K562 (cell line): ENCODE measurements around the gene POC5. TPM values are rescaled to one million over a fixed set of nuclear protein-coding genes. Genes with fewer than 3 reads are reported as not detected.

Source experiments
- ATAC-seq: fragments of 200-7000 bp; cut with Tn5 transposase; 3 replicates; pipeline ENCODE4 v1.9.1; 2020; ENCODE audit warnings: moderate library complexity
- BruUV-seq: library from RNA; stranded (reverse); fragments of 400-500 nt; replicated peaks from 2 replicates; lab custom pipeline; 2021; lab: Mats Ljungman, UMichigan
- CTCF ChIA-PET: fragments of 300-600 bp; formaldehyde crosslinking; extraction: SDS; loops from one replicate; lab custom pipeline; 2021; ENCODE audit warnings: low intra/inter-chr PET ratio; lab: Yijun Ruan, JAX
- POLR2A ChIA-PET: fragments of 300-600, 350-650 bp; sonication (Branson Sonifier 250); formaldehyde crosslinking; extraction: SDS; loops from one replicate; lab custom pipeline; 2021; ENCODE audit warnings: antibody characterized with exemption, inconsistent platforms; lab: Yijun Ruan, JAX
- DNase-seq, 4 experiments: peaks; one replicate each; pipeline versions ENCODE4 v3.0.0 to v3.0.0-alpha.2; 2011 to 2018; ENCODE audit warnings: low spot score in 3 of 4, mixed read lengths in 3 of 4; ENCODE audit errors: extremely low read depth in 1 of 4
- FAIRE-seq: peaks from 2 replicates; lab custom pipeline; 2011; peaks lifted over from hg19 to GRCh38; lab: Jason Lieb, UNC
- H2AFZ ChIP-seq: 2 replicates; pipeline ENCODE4 v1.6.0; 2011; ENCODE audit warnings: low read depth, low read length, control low read depth, inconsistent platforms
- H3K27ac ChIP-seq: fragments of 200-600 bp; 3 replicates; pipeline ENCODE4 v1.8.0; 2011; ENCODE audit warnings: low read depth, mild to moderate bottlenecking, control low read depth, inconsistent platforms, low read length, moderate library complexity, mixed read lengths; ENCODE audit errors: extremely low read depth
- H3K27me3 ChIP-seq, 2 experiments: fragments of 300-600 bp in 1 of 2; 2 replicates in 1 of 2; 3 replicates in 1 of 2; pipeline versions ENCODE4 v1.6.0 to v1.8.0; 2011; ENCODE audit warnings: inconsistent platforms in 2 of 2, low read length in 2 of 2, mild to moderate bottlenecking in 1 of 2, mixed read lengths in 1 of 2, moderate library complexity in 1 of 2; ENCODE audit not compliant: control insufficient read depth in 2 of 2, insufficient read depth in 2 of 2
- H3K36me3 ChIP-seq: fragments of 300-600 bp; 3 replicates; pipeline ENCODE4 v1.8.0; 2011; ENCODE audit warnings: mild to moderate bottlenecking, low read length, inconsistent platforms; ENCODE audit not compliant: control insufficient read depth, insufficient read depth
- H3K4me1 ChIP-seq, 2 experiments: fragments of 200-600 bp in 1 of 2; replicated peaks in 1 of 2; 2 replicates in 1 of 2; 3 replicates in 1 of 2; pipeline versions ENCODE4 v1.5.1 to v1.8.0; 2011; ENCODE audit warnings: inconsistent platforms in 2 of 2, low read length in 2 of 2, mild to moderate bottlenecking in 1 of 2, mixed read lengths in 1 of 2, moderate library complexity in 1 of 2; ENCODE audit not compliant: control insufficient read depth in 2 of 2, insufficient read depth in 2 of 2
- H3K4me2 ChIP-seq: 2 replicates; pipeline ENCODE4 v1.6.1; 2011; ENCODE audit warnings: low read length, control low read depth, inconsistent platforms, mixed read lengths; ENCODE audit not compliant: insufficient read depth
- H3K4me3 ChIP-seq: fragments of 200-600 bp; sonication (generic), shearing (Covaris generic); 2 replicates; pipeline ENCODE4 v1.5.1; 2016; ENCODE audit warnings: control low read depth, inconsistent platforms
- H3K79me2 ChIP-seq: fragments of 200-600 bp; 3 replicates; pipeline ENCODE4 v1.8.0; 2011; ENCODE audit warnings: low read length, inconsistent platforms; ENCODE audit not compliant: control insufficient read depth, insufficient read depth
- H3K9ac ChIP-seq, 2 experiments: 2 replicates each; pipeline versions ENCODE4 v1.6.0 to v1.6.1; 2011; ENCODE audit warnings: low read depth in 2 of 2, low read length in 2 of 2, control low read depth in 1 of 2, inconsistent platforms in 1 of 2, mild to moderate bottlenecking in 1 of 2, mixed read lengths in 1 of 2; ENCODE audit not compliant: insufficient read depth in 1 of 2
- H3K9me1 ChIP-seq: one replicate; pipeline ENCODE4 v1.6.0; 2011; ENCODE audit warnings: inconsistent platforms, mild to moderate bottlenecking, low read length, moderate library complexity; ENCODE audit not compliant: control insufficient read depth, insufficient read depth
- H3K9me3 ChIP-seq: replicated peaks from 2 replicates; pipeline ENCODE4 v1.5.1; 2011; ENCODE audit warnings: low read depth, low read length, inconsistent platforms; ENCODE audit not compliant: control insufficient read depth, insufficient read depth
- H4K20me1 ChIP-seq: replicated peaks from 2 replicates; pipeline ENCODE4 v1.6.1; 2011; ENCODE audit warnings: low read length, inconsistent platforms, mixed read lengths; ENCODE audit not compliant: control insufficient read depth, insufficient read depth
- BRCA1 ChIP-seq, 2 experiments: fragments of 450-650 bp in 1 of 2; sonication (generic) in 1 of 2; formaldehyde crosslinking in 1 of 2; IDR thresholded peaks; 2 replicates each; pipeline versions ENCODE4 v1.5.0 to v1.6.1; 2017 to 2020; ENCODE audit warnings: mild to moderate bottlenecking in 1 of 2, missing genetic modification reagents in 1 of 2
- CHD4 ChIP-seq: fragments of 200-600 bp; sonication (generic); IDR thresholded peaks from 3 replicates; pipeline ENCODE4 v1.6.1; 2012; ENCODE audit warnings: low read depth, mild to moderate bottlenecking, mixed read lengths, low read length, inconsistent platforms; ENCODE audit not compliant: insufficient read depth, insufficient replicate concordance, poor library complexity, severe bottlenecking
- CTCFL ChIP-seq: IDR thresholded peaks from 2 replicates; pipeline ENCODE4 v1.6.1; 2011; ENCODE audit warnings: borderline replicate concordance, low read depth, mild to moderate bottlenecking, moderate library complexity, low read length; ENCODE audit not compliant: insufficient read depth, poor library complexity, severe bottlenecking
- HDGF ChIP-seq: fragments of 450-650 bp; IDR thresholded peaks from 2 replicates; pipeline ENCODE4 v1.6.1; 2016
- SFPQ ChIP-seq: fragments of 200-400 bp; formaldehyde crosslinking; IDR thresholded peaks from 2 replicates; pipeline ENCODE4 v1.6.1; 2017; ENCODE audit warnings: mild to moderate bottlenecking, low read depth, low read length, moderate library complexity
- TAF9B ChIP-seq: fragments of 450-650 bp; IDR thresholded peaks from 2 replicates; pipeline ENCODE4 v1.6.1; 2018; ENCODE audit warnings: mild to moderate bottlenecking; ENCODE audit not compliant: partially characterized antibody
- ZKSCAN1 ChIP-seq: fragments of 150-350 bp; IDR thresholded peaks from 2 replicates; pipeline ENCODE4 v1.6.1; 2016; ENCODE audit warnings: low read depth, low read length
- ZNF146 ChIP-seq: IDR thresholded peaks from one replicate; pipeline ENCODE4 v1.6.1; 2018; ENCODE audit warnings: missing compliant biosample characterization; ENCODE audit not compliant: unreplicated experiment
- ZNF655 ChIP-seq: fragments of 250-450 bp; sonication (Bioruptor Pico); IDR thresholded peaks from 2 replicates; pipeline ENCODE4 v1.5.0; 2021
- ZNF77 ChIP-seq: fragments of 250-450 bp; sonication (Bioruptor Pico); IDR thresholded peaks from 2 replicates; pipeline ENCODE4 v1.5.0; 2020
- WGBS: fragments of 100-300 bp; shearing (Covaris generic); methylation state at CpG from one replicate; pipeline ENCODE4 v1.1.6; 2016; ENCODE audit warnings: low coverage, mixed read lengths; ENCODE audit not compliant: insufficient coverage; ENCODE audit errors: missing lambda C conversion rate; 5-methylcytosine and 5-hydroxymethylcytosine counted together
- in situ Hi-C: fragments of 300-500 bp; cut with MboI; formaldehyde crosslinking; loops from 4 replicates; pipeline ENCODE4 v1.15.0; 2018; ENCODE audit warnings: inconsistent platforms, mixed read lengths
- intact Hi-C: fragments of 100-400 bp; cut with micrococcal nuclease; formaldehyde crosslinking; loops from 2 replicates; pipeline ENCODE4 v1.14.2; 2022
- polyA plus RNA-seq, 8 experiments: library from polyadenylated mRNA; depleted of rRNA in 4 of 8; stranded (reverse) in 5 of 8; unstranded in 3 of 8; fragments of >200 nt; fragmentation: Nextera tagmentation in 2 of 8; fragmentation: Illumina TruSeq in 1 of 8; extraction: Ambion mirVana in 2 of 8; extraction: Trizol in 1 of 8; gene quantifications; 2 replicates each; pipeline versions ENCODE4 v1.2.1 to v1.2.3, GENCODE V29; 2011 to 2014; ENCODE audit warnings: inconsistent platforms in 1 of 8, missing spikeins in 1 of 8
- total RNA-seq, 7 experiments: library from RNA; depleted of rRNA in 6 of 7; stranded (reverse); fragments of >200 nt in 6 of 7; fragmentation: Illumina TruSeq in 2 of 7; extraction: Trizol in 2 of 7; gene quantifications; 2 replicates each; pipeline versions ENCODE4 v1.2.1 to v1.2.3, GENCODE V29; 2011 to 2021; ENCODE audit warnings: low replicate concordance in 1 of 7
- TF ChIP-seq, protein P1 (sequence below): sonication (generic); formaldehyde crosslinking; IDR thresholded peaks from 2 replicates; pipeline ENCODE4 v1.8.0; 2022; ENCODE audit warnings: missing genetic modification reagents, mild to moderate bottlenecking, borderline replicate concordance
- TF ChIP-seq, protein P2 (sequence below), 2 experiments: fragments of 250-450 bp in 1 of 2; fragments of 450-650 bp in 1 of 2; sonication (Bioruptor Pico) in 1 of 2; IDR thresholded peaks; 2 replicates each; pipeline versions ENCODE4 v1.6.1 to v1.8.0; 2016 to 2021; ENCODE audit warnings: mild to moderate bottlenecking in 2 of 2, moderate library complexity in 2 of 2, missing compliant biosample characterization in 1 of 2, missing genetic modification characterization in 1 of 2

POC5 gene
- total and polyA plus RNA-seq, 9 of the 15 experiments (the other 6 are each of a cell fraction or from before 2014, with no cell fraction given), result 14.5 to 38.2 (median 27.0) TPM

DNA sequence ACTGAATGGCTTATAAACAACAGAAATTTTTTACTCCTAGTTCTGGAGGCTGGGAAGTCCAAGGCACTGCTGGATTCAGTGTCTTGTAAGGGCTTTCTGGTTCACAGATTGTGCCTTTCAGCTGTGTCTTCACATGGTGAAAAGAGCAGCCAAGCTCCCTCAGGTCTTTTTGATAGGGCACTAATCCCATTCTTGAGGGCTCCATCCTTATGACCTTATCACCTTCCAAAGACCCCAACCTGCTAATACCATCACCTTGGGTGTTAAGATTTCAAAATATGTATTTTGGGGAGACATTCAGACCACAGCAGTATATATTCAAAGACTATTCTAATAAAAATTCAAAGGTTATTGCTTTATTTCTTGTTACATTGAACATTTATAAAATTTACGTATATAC is 16.5 kb upstream of the POC5 start:
- no peaks in the 10 kb centered on the region for H4K20me1 ChIP-seq
- no peak overlapping the region for H3K4me3 ChIP-seq
- FAIRE-seq, result no peak
- H3K27me3 ChIP-seq, result peaks cover 0 to 7% of the 10 kb centered on the region in 2 experiments; a peak in 1 of 5 replicates
- H3K9me3 ChIP-seq, result no peaks in the 10 kb centered on the region
- ChIA-PET POLR2A (interaction anchor here (0.9 kb wide), 1 partner anchor 24 kb away, joined by 3 read pairs; no protein-coding TSS in a partner anchor), CTCF (no interaction called here)
- DNase-seq, result no peak
- H3K4me2 ChIP-seq, result no peak overlapping the region
- H3K9me1 ChIP-seq, result no peaks in the 10 kb centered on the region
- H3K4me1 ChIP-seq, result peaks cover 0 to 4% of the 10 kb centered on the region in 2 experiments; a peak in 1 of 5 replicates
- in situ Hi-C loops, result no loop called here
- 55% methylated on average over 1 of the region's 1 CpG for WGBS
- H3K36me3 ChIP-seq, result no peaks in the 10 kb centered on the region
- ATAC-seq, result no peak
- H3K79me2 ChIP-seq, result no peaks in the 10 kb centered on the region
- H2AFZ ChIP-seq, result no peak overlapping the region
- intact Hi-C loops, result loop anchor here (2.0 to 10.0 kb wide), 2 partner anchors 451 to 523 kb away; no protein-coding TSS in a partner anchor
- H3K9ac ChIP-seq, result no peak overlapping the region
- no TSS peak for BruUV-seq
- no peak overlapping the region for H3K27ac ChIP-seq
- no peak for TF ChIP-seq ZNF655 (CRISPR knock-in tag)
- no peak for TF ChIP-seq BRCA1 (IDR thresholded peaks at IDR 0.05)
- TF ChIP-seq BRCA1 (CRISPR knock-in tag; IDR thresholded peaks at IDR 0.05), result no peak
- TF ChIP-seq, protein P1, sequence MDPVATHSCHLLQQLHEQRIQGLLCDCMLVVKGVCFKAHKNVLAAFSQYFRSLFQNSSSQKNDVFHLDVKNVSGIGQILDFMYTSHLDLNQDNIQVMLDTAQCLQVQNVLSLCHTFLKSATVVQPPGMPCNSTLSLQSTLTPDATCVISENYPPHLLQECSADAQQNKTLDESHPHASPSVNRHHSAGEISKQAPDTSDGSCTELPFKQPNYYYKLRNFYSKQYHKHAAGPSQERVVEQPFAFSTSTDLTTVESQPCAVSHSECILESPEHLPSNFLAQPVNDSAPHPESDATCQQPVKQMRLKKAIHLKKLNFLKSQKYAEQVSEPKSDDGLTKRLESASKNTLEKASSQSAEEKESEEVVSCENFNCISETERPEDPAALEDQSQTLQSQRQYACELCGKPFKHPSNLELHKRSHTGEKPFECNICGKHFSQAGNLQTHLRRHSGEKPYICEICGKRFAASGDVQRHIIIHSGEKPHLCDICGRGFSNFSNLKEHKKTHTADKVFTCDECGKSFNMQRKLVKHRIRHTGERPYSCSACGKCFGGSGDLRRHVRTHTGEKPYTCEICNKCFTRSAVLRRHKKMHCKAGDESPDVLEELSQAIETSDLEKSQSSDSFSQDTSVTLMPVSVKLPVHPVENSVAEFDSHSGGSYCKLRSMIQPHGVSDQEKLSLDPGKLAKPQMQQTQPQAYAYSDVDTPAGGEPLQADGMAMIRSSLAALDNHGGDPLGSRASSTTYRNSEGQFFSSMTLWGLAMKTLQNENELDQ, result no peak
- TF ChIP-seq, protein P2, sequence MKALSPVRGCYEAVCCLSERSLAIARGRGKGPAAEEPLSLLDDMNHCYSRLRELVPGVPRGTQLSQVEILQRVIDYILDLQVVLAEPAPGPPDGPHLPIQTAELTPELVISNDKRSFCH (CRISPR knock-in tag; IDR thresholded peaks at IDR 0.05), result no peak
- TF ChIP-seq, protein P2 (tag; IDR thresholded peaks at IDR 0.05), result no peak
- no peak for TF ChIP-seq TAF9B
- no peak for TF ChIP-seq CHD4
- no peak for TF ChIP-seq CTCFL
- no peak for TF ChIP-seq ZNF77 (CRISPR knock-in tag)
- TF ChIP-seq SFPQ, result no peak
- TF ChIP-seq ZKSCAN1, result no peak
- no peak for TF ChIP-seq HDGF
- no peak for TF ChIP-seq ZNF146 (CRISPR knock-in tag)
